Endothelial cell (in vitro differentiated cells): ENCODE results near the gene STK10. TPM values are rescaled to one million over a fixed set of nuclear protein-coding genes. Genes with fewer than 3 reads are reported as not detected.

ENCODE experiments used
- DNase-seq: peaks from one replicate; pipeline ENCODE4 v3.0.0; 2021; ENCODE audit warnings: low spot score
- H3K27ac Mint-ChIP-seq: one replicate; pipeline ENCODE4 v1.8.0; 2021; ENCODE audit warnings: mixed read lengths, inconsistent platforms; ENCODE audit not compliant: unreplicated experiment
- H3K27me3 Mint-ChIP-seq: one replicate; pipeline ENCODE4 v1.8.0; 2021; ENCODE audit warnings: mild to moderate bottlenecking, moderate library complexity, mixed read lengths, inconsistent platforms; ENCODE audit not compliant: unreplicated experiment
- H3K36me3 Mint-ChIP-seq: one replicate; pipeline ENCODE4 v1.8.0; 2021; ENCODE audit warnings: mild to moderate bottlenecking, low read depth, mixed read lengths, inconsistent platforms; ENCODE audit not compliant: unreplicated experiment
- H3K4me1 Mint-ChIP-seq: one replicate; pipeline ENCODE4 v1.8.0; 2021; ENCODE audit warnings: mild to moderate bottlenecking, mixed read lengths, inconsistent platforms; ENCODE audit not compliant: unreplicated experiment
- H3K4me3 Mint-ChIP-seq: one replicate; pipeline ENCODE4 v1.8.0; 2021; ENCODE audit warnings: mild to moderate bottlenecking, mixed read lengths, inconsistent platforms; ENCODE audit not compliant: unreplicated experiment
- H3K9me3 Mint-ChIP-seq: one replicate; pipeline ENCODE4 v1.8.0; 2021; ENCODE audit warnings: mixed read lengths, inconsistent platforms; ENCODE audit not compliant: unreplicated experiment
- total RNA-seq: library from RNA; stranded (reverse); fragmentation: NEBNext Ultra II Directional; extraction: Animal tissue kit (Norgen Biotek cat#: 25700); gene quantifications from one replicate; pipeline ENCODE4 v1.2.1, GENCODE V29; 2021; ENCODE audit not compliant: unreplicated experiment
- TF ChIP-seq, protein P1 (sequence below): fragments of 200-600 bp; sonication (generic); IDR thresholded peaks from one replicate; pipeline ENCODE4 v1.5.0; 2021; ENCODE audit warnings: antibody characterized with exemption; ENCODE audit not compliant: unreplicated experiment

The STK10 gene
- total RNA-seq, 1 donor from 2014 or later, result 69.3 TPM

DNA sequence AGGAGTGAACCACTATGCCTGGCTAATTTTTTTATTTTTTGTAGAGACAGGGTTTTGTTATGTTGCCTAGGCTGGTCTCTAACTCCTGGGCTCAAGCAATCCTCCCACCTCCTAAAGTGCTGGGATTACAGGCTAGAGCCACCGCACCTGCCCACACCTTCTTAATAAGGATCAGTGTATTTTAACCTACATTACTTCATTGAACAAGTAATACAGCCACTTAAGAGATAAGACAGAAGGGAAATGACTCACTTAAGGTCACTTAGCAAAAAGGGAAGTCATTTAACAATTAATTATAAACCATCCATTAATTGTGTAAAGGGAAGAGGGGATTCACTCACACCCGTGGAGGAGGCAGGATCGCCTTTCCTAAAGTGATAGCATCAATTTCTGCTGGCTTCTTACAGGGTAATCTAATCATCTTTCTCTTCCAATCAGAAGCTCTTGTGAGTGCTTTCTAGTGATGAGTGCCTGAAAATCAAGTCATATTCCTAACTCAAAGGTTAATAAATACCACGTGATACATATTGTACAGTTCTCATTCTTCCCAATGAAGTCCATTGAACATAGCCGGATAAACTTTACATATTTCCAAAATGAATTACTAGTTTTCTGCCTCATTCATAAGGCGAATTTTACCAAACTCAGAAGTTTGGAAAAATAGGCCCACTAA is 185.0 kb downstream of the STK10 start:
- Mint-ChIP-seq H3K27ac (no peak overlapping the region), H3K27me3 (peaks cover 15% of the 10 kb centered on the region), H3K4me1 (peaks cover 62% of the 10 kb centered on the region), H3K4me3 (no peak overlapping the region), H3K36me3 (peaks cover 7% of the 10 kb centered on the region), H3K9me3 (no peaks in the 10 kb centered on the region)
- DNase-seq, result no peak
- TF ChIP-seq, protein P1, sequence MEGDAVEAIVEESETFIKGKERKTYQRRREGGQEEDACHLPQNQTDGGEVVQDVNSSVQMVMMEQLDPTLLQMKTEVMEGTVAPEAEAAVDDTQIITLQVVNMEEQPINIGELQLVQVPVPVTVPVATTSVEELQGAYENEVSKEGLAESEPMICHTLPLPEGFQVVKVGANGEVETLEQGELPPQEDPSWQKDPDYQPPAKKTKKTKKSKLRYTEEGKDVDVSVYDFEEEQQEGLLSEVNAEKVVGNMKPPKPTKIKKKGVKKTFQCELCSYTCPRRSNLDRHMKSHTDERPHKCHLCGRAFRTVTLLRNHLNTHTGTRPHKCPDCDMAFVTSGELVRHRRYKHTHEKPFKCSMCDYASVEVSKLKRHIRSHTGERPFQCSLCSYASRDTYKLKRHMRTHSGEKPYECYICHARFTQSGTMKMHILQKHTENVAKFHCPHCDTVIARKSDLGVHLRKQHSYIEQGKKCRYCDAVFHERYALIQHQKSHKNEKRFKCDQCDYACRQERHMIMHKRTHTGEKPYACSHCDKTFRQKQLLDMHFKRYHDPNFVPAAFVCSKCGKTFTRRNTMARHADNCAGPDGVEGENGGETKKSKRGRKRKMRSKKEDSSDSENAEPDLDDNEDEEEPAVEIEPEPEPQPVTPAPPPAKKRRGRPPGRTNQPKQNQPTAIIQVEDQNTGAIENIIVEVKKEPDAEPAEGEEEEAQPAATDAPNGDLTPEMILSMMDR, result no peak

DNA sequence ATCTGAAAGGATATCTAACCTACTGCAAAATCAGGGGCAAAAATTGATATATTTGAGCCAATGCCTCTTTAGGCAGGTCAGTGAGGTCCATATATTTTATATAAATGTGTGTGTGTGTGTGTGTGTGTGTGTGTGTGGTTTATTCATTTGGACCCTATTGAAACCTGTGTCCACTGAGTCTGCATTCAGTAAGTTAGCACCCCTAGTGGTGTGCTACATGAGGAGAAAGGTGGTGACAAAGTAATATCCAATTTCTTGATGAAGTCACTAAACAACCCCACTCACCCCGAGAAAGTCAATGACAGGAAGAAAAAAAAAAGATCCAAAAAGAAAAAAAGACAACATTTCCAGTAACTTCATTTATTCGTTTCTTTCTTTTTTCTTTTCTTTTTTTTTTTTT is 185.7 kb downstream of the STK10 start:
- H3K4me3 Mint-ChIP-seq, result no peak overlapping the region
- TF ChIP-seq, protein P1, result peak; percentile 31
- peaks cover 64% of the 10 kb centered on the region for H3K4me1 Mint-ChIP-seq
- H3K36me3 Mint-ChIP-seq, result peaks cover 4% of the 10 kb centered on the region
- peaks cover 15% of the 10 kb centered on the region for H3K27me3 Mint-ChIP-seq
- no peaks in the 10 kb centered on the region for H3K9me3 Mint-ChIP-seq
- no peak overlapping the region for H3K27ac Mint-ChIP-seq
- no peak for DNase-seq

DNA sequence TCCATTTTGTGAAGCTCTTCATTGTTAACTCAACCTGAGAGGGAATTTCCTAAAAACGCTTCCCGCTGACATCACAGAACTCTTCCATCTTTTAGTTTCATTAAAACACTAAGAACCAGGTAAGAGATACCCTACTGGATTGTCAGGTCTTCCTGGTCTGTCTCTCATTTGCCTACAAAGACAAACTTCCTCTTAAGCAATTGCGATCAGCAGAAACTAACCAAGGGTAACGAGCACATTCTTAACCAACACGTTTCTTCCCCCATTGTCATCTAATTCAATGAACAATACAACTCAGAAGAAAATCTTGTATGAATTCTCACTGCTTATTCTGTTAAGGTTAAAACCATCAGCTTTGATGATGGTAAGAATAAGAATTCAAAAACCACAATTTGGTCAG is 188.1 kb downstream of the STK10 start:
- Mint-ChIP-seq H3K27me3 (peaks cover 4% of the 10 kb centered on the region), H3K9me3 (no peaks in the 10 kb centered on the region), H3K27ac (peak overlapping the region; percentile 44), H3K4me1 (peaks cover 53% of the 10 kb centered on the region), H3K4me3 (no peak overlapping the region), H3K36me3 (peaks cover 3% of the 10 kb centered on the region)
- no peak for DNase-seq
- TF ChIP-seq, protein P1, result no peak

DNA sequence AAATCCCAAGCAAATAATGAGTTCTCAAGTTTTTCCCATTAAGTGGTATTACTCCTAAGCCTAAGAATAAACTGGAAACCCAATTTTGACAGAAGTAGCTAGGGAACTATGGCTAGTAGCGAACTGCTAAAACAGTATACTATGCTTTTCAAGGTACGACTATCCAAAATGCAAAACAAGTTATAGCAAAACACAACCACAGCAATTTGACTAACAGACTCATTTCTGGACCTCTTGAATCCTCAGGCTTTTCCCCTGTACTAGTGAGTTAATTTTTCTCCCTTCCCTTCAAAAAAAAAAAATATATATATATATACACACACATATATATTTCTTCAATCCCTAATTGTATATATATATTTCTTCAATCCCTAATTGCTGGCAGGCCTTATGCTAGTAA is 188.9 kb downstream of the STK10 start:
- peaks cover 50% of the 10 kb centered on the region for H3K4me1 Mint-ChIP-seq
- no peaks in the 10 kb centered on the region for H3K9me3 Mint-ChIP-seq
- H3K27me3 Mint-ChIP-seq, result peaks cover 4% of the 10 kb centered on the region
- no peak overlapping the region for H3K27ac Mint-ChIP-seq
- no peak overlapping the region for H3K4me3 Mint-ChIP-seq
- DNase-seq, result no peak
- H3K36me3 Mint-ChIP-seq, result peaks cover 3% of the 10 kb centered on the region
- TF ChIP-seq, protein P1, result no peak

DNA sequence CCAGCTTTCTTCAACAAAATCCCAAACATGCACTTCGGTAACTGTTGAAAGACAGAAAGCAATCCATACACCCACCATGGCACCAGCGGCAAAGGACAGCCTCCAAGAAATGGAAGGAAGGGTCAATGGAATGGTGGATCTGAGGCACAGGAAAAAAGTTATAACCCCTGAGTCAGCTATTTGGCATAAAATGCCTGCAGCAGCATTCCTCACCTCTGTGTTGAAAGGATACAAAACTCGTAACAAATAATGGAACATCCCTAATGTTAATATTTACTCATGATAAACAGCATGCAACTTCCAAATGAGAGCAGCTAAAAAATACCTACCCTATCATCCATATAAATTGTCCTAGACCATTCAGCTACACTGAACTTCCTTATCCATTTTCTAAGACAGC is 191.0 kb downstream of the STK10 start:
- Mint-ChIP-seq H3K4me3 (no peak overlapping the region), H3K27ac (no peak overlapping the region), H3K4me1 (peaks cover 40% of the 10 kb centered on the region), H3K36me3 (no peaks in the 10 kb centered on the region), H3K27me3 (peaks cover 4% of the 10 kb centered on the region), H3K9me3 (no peaks in the 10 kb centered on the region)
- no peak for DNase-seq
- TF ChIP-seq, protein P1, result no peak
